ENCODE results near the gene SLC25A19.

GRCh38 chr17:75331671-75332070 lies 42.4 kb upstream of the SLC25A19 start:
- no peak for TF ChIP-seq MAX (IDR thresholded peaks at IDR 0.05; ENCODE audit: low read depth, low read length)
- TF ChIP-seq, protein P1, sequence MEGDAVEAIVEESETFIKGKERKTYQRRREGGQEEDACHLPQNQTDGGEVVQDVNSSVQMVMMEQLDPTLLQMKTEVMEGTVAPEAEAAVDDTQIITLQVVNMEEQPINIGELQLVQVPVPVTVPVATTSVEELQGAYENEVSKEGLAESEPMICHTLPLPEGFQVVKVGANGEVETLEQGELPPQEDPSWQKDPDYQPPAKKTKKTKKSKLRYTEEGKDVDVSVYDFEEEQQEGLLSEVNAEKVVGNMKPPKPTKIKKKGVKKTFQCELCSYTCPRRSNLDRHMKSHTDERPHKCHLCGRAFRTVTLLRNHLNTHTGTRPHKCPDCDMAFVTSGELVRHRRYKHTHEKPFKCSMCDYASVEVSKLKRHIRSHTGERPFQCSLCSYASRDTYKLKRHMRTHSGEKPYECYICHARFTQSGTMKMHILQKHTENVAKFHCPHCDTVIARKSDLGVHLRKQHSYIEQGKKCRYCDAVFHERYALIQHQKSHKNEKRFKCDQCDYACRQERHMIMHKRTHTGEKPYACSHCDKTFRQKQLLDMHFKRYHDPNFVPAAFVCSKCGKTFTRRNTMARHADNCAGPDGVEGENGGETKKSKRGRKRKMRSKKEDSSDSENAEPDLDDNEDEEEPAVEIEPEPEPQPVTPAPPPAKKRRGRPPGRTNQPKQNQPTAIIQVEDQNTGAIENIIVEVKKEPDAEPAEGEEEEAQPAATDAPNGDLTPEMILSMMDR (IDR thresholded peaks at IDR 0.05; ENCODE audit: low read depth, low read length), result no peak
- TF ChIP-seq POLR2A (IDR thresholded peaks at IDR 0.05; ENCODE audit: extremely low read depth, insufficient read length), result no peak
- no peak for TF ChIP-seq MYC (IDR thresholded peaks at IDR 0.05; ENCODE audit: low read depth, low read length)
